Measurements from ENCODE around the gene ZDHHC5.

GRCh38 chr11:57644748-57645688, 22.9 kb upstream of the ZDHHC5 start:
- TF ChIP-seq CTCF (IDR thresholded peaks at IDR 0.05): peak; percentile 92
- no peak for TF ChIP-seq ELF4 (CRISPR knock-in tag; IDR thresholded peaks at IDR 0.05; ENCODE audit: low read depth)
- TF ChIP-seq MYBL2 (CRISPR knock-in tag; IDR thresholded peaks at IDR 0.05): no peak
- TF ChIP-seq ZNF671 (CRISPR knock-in tag; IDR thresholded peaks at IDR 0.05): no peak
- no peak for TF ChIP-seq MXD4 (CRISPR knock-in tag; IDR thresholded peaks at IDR 0.05; ENCODE audit: borderline replicate concordance)
- no peak for TF ChIP-seq NFYB (CRISPR knock-in tag; conservative IDR thresholded peaks at IDR 0.05; ENCODE audit: low read depth)
- TF ChIP-seq JUN (CRISPR knock-in tag; IDR thresholded peaks at IDR 0.05): no peak
- TF ChIP-seq ESRRA (CRISPR knock-in tag; IDR thresholded peaks at IDR 0.05; ENCODE audit: borderline replicate concordance): no peak
- TF ChIP-seq GABPB1 (CRISPR knock-in tag; IDR thresholded peaks at IDR 0.05): no peak

All from WTC11 (cell line).